HepG2 (cell line): Measurements from ENCODE around the gene AQP10. TPM values are rescaled to one million over a fixed set of nuclear protein-coding genes. Genes with fewer than 3 reads are reported as not detected.
A peak's percentile ranks its signal among the peaks of the same experiment; 100 is the strongest.

Experiments used
- CEBPG ChIP-seq: IDR thresholded peaks from 2 replicates; pipeline ENCODE4 v1.6.1; 2016
- CHD2 ChIP-seq: IDR thresholded peaks from 2 replicates; pipeline ENCODE4 v1.6.1; 2011; ENCODE audit warnings: low read depth, low read length, improper control_type of control experiment
- FLYWCH1 ChIP-seq: sonication (generic); formaldehyde crosslinking; IDR thresholded peaks from 2 replicates; pipeline ENCODE4 v1.8.1; 2023; ENCODE audit warnings: mild to moderate bottlenecking, missing genetic modification reagents
- HDAC1 ChIP-seq: sonication (generic); formaldehyde crosslinking; IDR thresholded peaks from 2 replicates; pipeline ENCODE4 v1.5.1; 2020; ENCODE audit warnings: mild to moderate bottlenecking, missing genetic modification reagents
- HIC2 ChIP-seq: sonication (generic); formaldehyde crosslinking; IDR thresholded peaks from 2 replicates; pipeline ENCODE4 v1.9.0; 2022; ENCODE audit warnings: low read depth, missing genetic modification reagents
- MAFF ChIP-seq: IDR thresholded peaks from 2 replicates; pipeline ENCODE4 v1.6.1; 2011; ENCODE audit warnings: low read depth, low read length, improper control_type of control experiment
- SOX13 ChIP-seq, 3 experiments: fragments of 450-650 bp in 1 of 3; sonication (generic) in 1 of 3; formaldehyde crosslinking in 1 of 3; IDR thresholded peaks in 2 of 3; conservative IDR thresholded peaks in 1 of 3; 2 replicates each; pipeline versions ENCODE4 v1.5.0 to v1.6.1; 2016 to 2020; ENCODE audit warnings: antibody characterized with exemption in 1 of 3, mild to moderate bottlenecking in 1 of 3, missing compliant biosample characterization in 1 of 3, missing genetic modification reagents in 1 of 3, moderate library complexity in 1 of 3
- SP2 ChIP-seq: sonication (generic); formaldehyde crosslinking; IDR thresholded peaks from 2 replicates; pipeline ENCODE4 v1.5.1; 2020; ENCODE audit warnings: mild to moderate bottlenecking, missing genetic modification reagents
- SRSF9 ChIP-seq: fragments of 200-400 bp; formaldehyde crosslinking; IDR thresholded peaks from 2 replicates; pipeline ENCODE4 v1.6.1; 2018; ENCODE audit warnings: borderline replicate concordance, mild to moderate bottlenecking, low read depth, low read length; ENCODE audit not compliant: insufficient read depth, poor library complexity, severe bottlenecking
- THAP11 ChIP-seq: IDR thresholded peaks from 2 replicates; pipeline ENCODE4 v1.6.1; 2016; ENCODE audit warnings: missing biosample characterization, missing genetic modification reagents
- XRCC5 ChIP-seq: fragments of 200-400 bp; formaldehyde crosslinking; optimal IDR thresholded peaks from 2 replicates; pipeline ENCODE3; 2017; ENCODE audit warnings: mild to moderate bottlenecking, low read length
- ZHX2 ChIP-seq, 2 experiments: sonication (generic) in 1 of 2; formaldehyde crosslinking in 1 of 2; IDR thresholded peaks; 2 replicates each; pipeline versions ENCODE4 v1.6.1 to v1.9.0; 2014 to 2022; ENCODE audit warnings: antibody characterized with exemption in 1 of 2, borderline replicate concordance in 1 of 2, inconsistent platforms in 1 of 2, low read depth in 1 of 2, missing genetic modification reagents in 1 of 2
- ZNF292 ChIP-seq: sonication (generic); formaldehyde crosslinking; IDR thresholded peaks from 2 replicates; pipeline ENCODE4 v1.8.1; 2022; ENCODE audit warnings: mild to moderate bottlenecking, low read depth, missing genetic modification reagents, borderline replicate concordance
- ZNF513 ChIP-seq: sonication (generic); formaldehyde crosslinking; conservative IDR thresholded peaks from 2 replicates; pipeline ENCODE4 v1.5.0; 2020; ENCODE audit warnings: missing genetic modification reagents
- ZNF792 ChIP-seq: IDR thresholded peaks from 2 replicates; pipeline ENCODE4 v1.6.1; 2016
- ZNF841 ChIP-seq: sonication (generic); formaldehyde crosslinking; IDR thresholded peaks from 2 replicates; pipeline ENCODE4 v1.8.1; 2023; ENCODE audit warnings: missing genetic modification reagents, borderline replicate concordance
- ZNF883 ChIP-seq: sonication (generic); formaldehyde crosslinking; IDR thresholded peaks from 2 replicates; pipeline ENCODE4 v1.5.1; 2020; ENCODE audit warnings: mild to moderate bottlenecking, missing genetic modification reagents; ENCODE audit errors: not compliant biosample characterization
- polyA plus RNA-seq, 8 experiments: library from polyadenylated mRNA; depleted of rRNA in 3 of 8; stranded (reverse) in 7 of 8; unstranded in 1 of 8; fragments of >200 nt; fragmentation: Illumina TruSeq in 4 of 8; extraction: Trizol in 4 of 8; gene quantifications; 2 replicates each; pipeline versions ENCODE4 v1.2.1 to v1.2.3, GENCODE V29; 2011 to 2016; ENCODE audit warnings: low read depth in 4 of 8, missing spikeins in 1 of 8, mixed read lengths in 1 of 8; ENCODE audit not compliant: insufficient read depth in 1 of 8
- total RNA-seq, 5 experiments: library from RNA; depleted of rRNA; stranded (reverse); fragments of >200 nt; fragmentation: Illumina TruSeq; extraction: Trizol; gene quantifications; 2 replicates each; pipeline ENCODE4 v1.2.3, GENCODE V29; 2016; ENCODE audit warnings: low read depth in 1 of 5

AQP10 gene
- total and polyA plus RNA-seq, 2 of the 13 experiments (the other 11 are each of a cell fraction or from before 2014, with no cell fraction given), result 0.30 TPM; not detected in 1

- TF ChIP-seq ZNF841 (no peak), CHD2 (no peak), SOX13 (IDR thresholded peaks at IDR 0.05) (no peak), SOX13 (CRISPR knock-in tag; conservative IDR thresholded peaks at IDR 0.05 in 1 of 2, IDR thresholded peaks at IDR 0.05 in 1 of 2) (peak in 1 of 2 experiments; percentile 50; a peak in 1 of 4 replicates), ZNF292 (CRISPR knock-in tag) (peak; percentile 91; the same call in 1 of the 2 replicates), HIC2 (CRISPR knock-in tag) (no peak), FLYWCH1 (CRISPR knock-in tag) (no peak), XRCC5 (no peak), ZNF513 (CRISPR knock-in tag) (no peak), MAFF (no peak), ZHX2 (IDR thresholded peaks at IDR 0.05; ENCODE audit: low read depth) (no peak), ZHX2 (CRISPR knock-in tag; IDR thresholded peaks at IDR 0.05; ENCODE audit: borderline replicate concordance) (no peak), CEBPG (CRISPR knock-in tag) (0 out of 2 replicates have a peak, but pooled peaks have one; percentile 13), ZNF792 (CRISPR knock-in tag) (0 out of 2 replicates have a peak, but pooled peaks have one; percentile 31), SRSF9 (no peak), THAP11 (0 out of 2 replicates have a peak, but pooled peaks have one; percentile 12), ZNF883 (CRISPR knock-in tag) (peak; percentile 35), HDAC1 (CRISPR knock-in tag) (no peak), SP2 (no peak)
Measured at GRCh38 chr1:154320882-154321608, at the start of gene AQP10 (continued).
